ENCODE data around the gene TAC1. TPM values are rescaled to one million over a fixed set of nuclear protein-coding genes. Genes with fewer than 3 reads are reported as not detected.

TAC1 gene
- total and polyA plus RNA-seq, 2 of the 4 experiments (the other 2 are of a cell fraction), result not detected

- ATAC-seq (ENCODE audit: low read depth), result no peak
- H3K9me3 ChIP-seq (ENCODE audit: control insufficient read depth, insufficient read depth, low read length), result peaks cover 3% of the 10 kb centered on the region; the same call in 1 of the 2 replicates
- DNase-seq, result no peak
- no peaks in the 10 kb centered on the region for H4K20me1 ChIP-seq (ENCODE audit: insufficient read depth, low read length)
- no peak overlapping the region for H2AK5ac ChIP-seq (ENCODE audit: low read depth, low read length)
- no peak overlapping the region for H4K8ac ChIP-seq (ENCODE audit: low read depth in 2 of 2, low read length in 2 of 2)
- no peak overlapping the region for H3K23ac ChIP-seq (ENCODE audit: low read depth, low read length)
- H2BK20ac ChIP-seq (ENCODE audit: low read depth, low read length), result no peak overlapping the region
- H3K27me3 ChIP-seq (ENCODE audit: control insufficient read depth, insufficient read depth, low read length), result peaks cover 18% of the 10 kb centered on the region
- no peak overlapping the region for H2BK5ac ChIP-seq (ENCODE audit: low read depth, low read length, poor library complexity, severe bottlenecking)
- no peak overlapping the region for H3K9ac ChIP-seq (ENCODE audit: low read depth, low read length)
- H3K9me1 ChIP-seq (ENCODE audit: insufficient read depth, low read length), result no peaks in the 10 kb centered on the region
- WGBS, 2 experiments (ENCODE audit: extremely low coverage in 2 of 2, insufficient read length in 1 of 2), result 9% methylated on average over 15 of the region's 59 CpGs; no CpG with 5 or more reads in 1 of the 2 experiments
- H3K79me1 ChIP-seq (ENCODE audit: low read depth in 1 of 2, low read length in 2 of 2), result no peaks in the 10 kb centered on the region
- H3K27ac ChIP-seq (ENCODE audit: insufficient read depth, low read length), result no peak overlapping the region
- H2AFZ ChIP-seq (replicated peaks; ENCODE audit: low read length, poor library complexity), result peak overlapping the region; percentile 14
- H3K36me3 ChIP-seq (ENCODE audit: control insufficient read depth, insufficient read depth, low read length), result no peaks in the 10 kb centered on the region
- in situ Hi-C loops (cut with MboI; ENCODE audit: low sequenced_read_pairs), result no loop called here
- H3K14ac ChIP-seq (replicated peaks; ENCODE audit: low read depth, low read length), result no peak overlapping the region
- no peak overlapping the region for H3K56ac ChIP-seq (ENCODE audit: extremely low read depth, insufficient read depth, low read length)
- no peak overlapping the region for H3K18ac ChIP-seq (ENCODE audit: low read depth, low read length)
- H4K91ac ChIP-seq (ENCODE audit: insufficient read depth, low read depth, low read length), result no peak overlapping the region
- no peak overlapping the region for H2BK15ac ChIP-seq (ENCODE audit: low read depth, low read length)
- CTCF ChIA-PET, result no interaction called here
- no peak overlapping the region for H2AK9ac ChIP-seq (replicated peaks; ENCODE audit: low read depth, low read length, poor library complexity)
- H3K4me1 ChIP-seq (ENCODE audit: control insufficient read depth, insufficient read depth, low read length), result no peaks in the 10 kb centered on the region
- no peak for TF ChIP-seq MAFK (IDR thresholded peaks at IDR 0.05; ENCODE audit: low read depth, low read length)
- no peak overlapping the region for H3K4me3 ChIP-seq (ENCODE audit: insufficient read depth, low read depth, low read length)
- H3K4me2 ChIP-seq (ENCODE audit: low read depth, low read length), result no peak overlapping the region
- H4K5ac ChIP-seq (ENCODE audit: low read depth, low read length), result no peak overlapping the region
- H2BK120ac ChIP-seq (ENCODE audit: low read depth, low read length), result no peak overlapping the region
- dilution Hi-C loops (cut with HindIII; ENCODE audit: low sequenced_read_pairs, unreplicated experiment), result no loop called here
- no peak overlapping the region for H3K4ac ChIP-seq (ENCODE audit: low read depth, low read length)
- BruUV-seq (replicated peaks), result no TSS peak
- intact Hi-C loops (cut with micrococcal nuclease), result no loop called here
- POLR2A ChIA-PET (ENCODE audit: unreplicated experiment), result no interaction called here
Observed at GRCh38 chr7:97733276-97734161, 1.6 kb downstream of the TAC1 start.
